Endothelial cell of umbilical vein (primary cell): ENCODE data around the gene VASN.

ENCODE experiments used
- EZH2 ChIP-seq: IDR thresholded peaks from 2 replicates; pipeline ENCODE4 v1.6.1; 2012; ENCODE audit warnings: borderline replicate concordance, low read depth, mild to moderate bottlenecking, moderate library complexity, low read length, inconsistent platforms; ENCODE audit not compliant: severe bottlenecking
- FOS ChIP-seq: IDR thresholded peaks from 2 replicates; pipeline ENCODE4 v1.6.1; 2011; ENCODE audit warnings: mild to moderate bottlenecking, low read length, moderate library complexity, borderline replicate concordance; ENCODE audit not compliant: insufficient read depth
- GATA2 ChIP-seq: IDR thresholded peaks from 2 replicates; pipeline ENCODE4 v1.7.0; 2011; ENCODE audit warnings: low read depth, mild to moderate bottlenecking, moderate library complexity, mixed read lengths, low read length; ENCODE audit not compliant: insufficient read length, insufficient read depth
- JUN ChIP-seq: IDR thresholded peaks from 2 replicates; pipeline ENCODE4 v1.6.1; 2011; ENCODE audit warnings: borderline replicate concordance, low read depth; ENCODE audit not compliant: insufficient read length, insufficient read depth
- MYC ChIP-seq: IDR thresholded peaks from one replicate; pipeline ENCODE4 v1.6.1; 2011; ENCODE audit warnings: mild to moderate bottlenecking, low read depth, low read length
- POLR2A ChIP-seq: IDR thresholded peaks from 2 replicates; pipeline ENCODE4 v1.6.1; 2012; ENCODE audit warnings: low read depth, mild to moderate bottlenecking, control low read depth, low read length
- POLR2AphosphoS5 ChIP-seq: IDR thresholded peaks from 2 replicates; pipeline ENCODE4 v1.6.1; 2012; ENCODE audit warnings: low read depth, mild to moderate bottlenecking, control low read depth, low read length, moderate library complexity; ENCODE audit not compliant: insufficient read depth
- TF ChIP-seq, protein P1 (sequence below), 2 donors: IDR thresholded peaks; 1 replicate in 1 of 2; 2 replicates in 1 of 2; pipeline ENCODE4 v1.5.1; 2011; ENCODE audit warnings: low read length in 2 of 2, mild to moderate bottlenecking in 2 of 2, moderate library complexity in 2 of 2, control low read depth in 1 of 2, inconsistent platforms in 1 of 2, low read depth in 1 of 2; ENCODE audit not compliant: insufficient read depth in 1 of 2; ENCODE audit errors: extremely low read depth in 1 of 2
- TF ChIP-seq, protein P2 (sequence below): IDR thresholded peaks from 2 replicates; pipeline ENCODE4 v1.6.1; 2011; ENCODE audit not compliant: insufficient read depth, insufficient read length

- TF ChIP-seq MYC (no peak), POLR2A (no peak), EZH2 (no peak), JUN (no peak), POLR2AphosphoS5 (no peak), GATA2 (no peak), FOS (no peak)
- TF ChIP-seq, protein P1, sequence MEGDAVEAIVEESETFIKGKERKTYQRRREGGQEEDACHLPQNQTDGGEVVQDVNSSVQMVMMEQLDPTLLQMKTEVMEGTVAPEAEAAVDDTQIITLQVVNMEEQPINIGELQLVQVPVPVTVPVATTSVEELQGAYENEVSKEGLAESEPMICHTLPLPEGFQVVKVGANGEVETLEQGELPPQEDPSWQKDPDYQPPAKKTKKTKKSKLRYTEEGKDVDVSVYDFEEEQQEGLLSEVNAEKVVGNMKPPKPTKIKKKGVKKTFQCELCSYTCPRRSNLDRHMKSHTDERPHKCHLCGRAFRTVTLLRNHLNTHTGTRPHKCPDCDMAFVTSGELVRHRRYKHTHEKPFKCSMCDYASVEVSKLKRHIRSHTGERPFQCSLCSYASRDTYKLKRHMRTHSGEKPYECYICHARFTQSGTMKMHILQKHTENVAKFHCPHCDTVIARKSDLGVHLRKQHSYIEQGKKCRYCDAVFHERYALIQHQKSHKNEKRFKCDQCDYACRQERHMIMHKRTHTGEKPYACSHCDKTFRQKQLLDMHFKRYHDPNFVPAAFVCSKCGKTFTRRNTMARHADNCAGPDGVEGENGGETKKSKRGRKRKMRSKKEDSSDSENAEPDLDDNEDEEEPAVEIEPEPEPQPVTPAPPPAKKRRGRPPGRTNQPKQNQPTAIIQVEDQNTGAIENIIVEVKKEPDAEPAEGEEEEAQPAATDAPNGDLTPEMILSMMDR (IDR thresholded peaks at IDR 0.05; ENCODE audit: extremely low read depth in 1 of 2, insufficient read depth in 1 of 2, low read depth in 1 of 2, low read length in 2 of 2): no peak
- TF ChIP-seq, protein P2, sequence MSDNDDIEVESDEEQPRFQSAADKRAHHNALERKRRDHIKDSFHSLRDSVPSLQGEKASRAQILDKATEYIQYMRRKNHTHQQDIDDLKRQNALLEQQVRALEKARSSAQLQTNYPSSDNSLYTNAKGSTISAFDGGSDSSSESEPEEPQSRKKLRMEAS: no peak
These were observed 885 bp upstream of the VASN start for GRCh38 chr16:4370570-4371356.
